Smooth muscle cell (in vitro differentiated cells): ENCODE results near the gene CLHC1. TPM values are rescaled to one million over a fixed set of nuclear protein-coding genes. Genes with fewer than 3 reads are reported as not detected.

Experiments used
- DNase-seq: peaks from one replicate; lab custom pipeline; 2025; ENCODE audit not compliant: unreplicated experiment; lab: John Stamatoyannopoulos, UW
- H2AFZ ChIP-seq: fragments of 200-600 bp; sonication (generic); 2 replicates; pipeline ENCODE4 v1.6.0; 2016; ENCODE audit warnings: antibody characterized with exemption, low read depth, mild to moderate bottlenecking
- H3F3A ChIP-seq: fragments of 200-600 bp; sonication (generic); 2 replicates; pipeline ENCODE4 v1.6.0; 2017; ENCODE audit warnings: antibody characterized with exemption, low read depth
- H3K27ac ChIP-seq: fragments of 200-600 bp; sonication (generic); 2 replicates; pipeline ENCODE4 v1.5.1; 2016; ENCODE audit warnings: low read depth, mild to moderate bottlenecking
- H3K27me3 ChIP-seq: fragments of 200-600 bp; sonication (generic); 2 replicates; pipeline ENCODE4 v1.6.1; 2016; ENCODE audit warnings: low read depth, mild to moderate bottlenecking
- H3K36me3 ChIP-seq: fragments of 200-600 bp; sonication (generic); 2 replicates; pipeline ENCODE4 v1.5.1; 2016; ENCODE audit warnings: low read depth
- H3K4me1 ChIP-seq: fragments of 200-600 bp; sonication (generic); 2 replicates; pipeline ENCODE4 v1.5.1; 2016; ENCODE audit warnings: low read depth
- H3K4me2 ChIP-seq: fragments of 200-600 bp; sonication (generic); 2 replicates; pipeline ENCODE4 v1.6.0; 2016; ENCODE audit warnings: mild to moderate bottlenecking
- H3K4me3 ChIP-seq: fragments of 200-600 bp; sonication (generic); 2 replicates; pipeline ENCODE4 v1.5.1; 2016; ENCODE audit warnings: mild to moderate bottlenecking
- H3K79me2 ChIP-seq: fragments of 200-600 bp; sonication (generic); 2 replicates; pipeline ENCODE4 v1.6.0; 2016; ENCODE audit warnings: low read depth, mild to moderate bottlenecking
- H3K9ac ChIP-seq: fragments of 200-600 bp; sonication (generic); 2 replicates; pipeline ENCODE4 v1.6.0; 2016; ENCODE audit warnings: low read depth
- H3K9me3 ChIP-seq: fragments of 200-600 bp; sonication (generic); replicated peaks from 2 replicates; pipeline ENCODE4 v1.5.1; 2016; ENCODE audit warnings: low read depth
- H4K20me1 ChIP-seq: fragments of 200-600 bp; sonication (generic); 2 replicates; pipeline ENCODE4 v1.6.0; 2016; ENCODE audit warnings: low read depth
- CTCF ChIP-seq: fragments of 200-600 bp; sonication (generic); IDR thresholded peaks from 2 replicates; pipeline ENCODE4 v1.5.1; 2017; ENCODE audit warnings: borderline replicate concordance, mild to moderate bottlenecking, antibody characterized with exemption; ENCODE audit not compliant: insufficient read depth, poor library complexity, severe bottlenecking
- WGBS: methylation state at CpG from one replicate; pipeline ENCODE4 v1.1.7; 2016; ENCODE audit warnings: low lambda C conversion rate; 5-methylcytosine and 5-hydroxymethylcytosine counted together
- polyA plus RNA-seq: library from polyadenylated mRNA; unstranded; fragments of >200 nt; fragmentation: Nextera tagmentation; extraction: Ambion mirVana; gene quantifications from 2 replicates; pipeline ENCODE4 v1.2.1, GENCODE V29; 2016
- total RNA-seq: library from RNA; depleted of rRNA; stranded (reverse); fragments of >200 nt; gene quantifications from 2 replicates; pipeline ENCODE4 v1.2.3, GENCODE V29; 2014

CLHC1 gene
- total and polyA plus RNA-seq, 2 experiments from 2014 or later, result 10.0 to 14.4 TPM

- H3K9me3 ChIP-seq, result no peaks in the 10 kb centered on the region
- peak overlapping the region; percentile 29 for H3K27ac ChIP-seq
- DNase-seq, result no peak
- peaks cover 19% of the 10 kb centered on the region for H3K36me3 ChIP-seq
- WGBS, result 96% methylated on average over 2 of the region's 2 CpGs
- no peak overlapping the region for H3K4me2 ChIP-seq
- no peaks in the 10 kb centered on the region for H3K27me3 ChIP-seq
- H4K20me1 ChIP-seq, result peaks cover 28% of the 10 kb centered on the region
- peaks cover 14% of the 10 kb centered on the region for H3K4me1 ChIP-seq
- H3K9ac ChIP-seq, result no peak overlapping the region
- no peak overlapping the region for H2AFZ ChIP-seq
- no peak overlapping the region for H3K4me3 ChIP-seq
- H3K79me2 ChIP-seq, result peaks cover 19% of the 10 kb centered on the region
- peaks cover 53% of the 10 kb centered on the region for H3F3A ChIP-seq
- TF ChIP-seq CTCF, result no peak
These were observed 5.0 kb upstream of the CLHC1 start for GRCh38 chr2:55236992-55237543.

GRCh38 chr2:55235724-55236538 lies 3.8 kb upstream of the CLHC1 start:
- Histone ChIP-seq H3K27me3 (no peaks in the 10 kb centered on the region), H3K9ac (no peak overlapping the region), H3K27ac (peak overlapping the region; percentile 99), H4K20me1 (peaks cover 28% of the 10 kb centered on the region), H2AFZ (no peak overlapping the region), H3K36me3 (peaks cover 19% of the 10 kb centered on the region), H3K9me3 (no peaks in the 10 kb centered on the region), H3K4me3 (no peak overlapping the region), H3F3A (peaks cover 53% of the 10 kb centered on the region), H3K4me2 (no peak overlapping the region), H3K4me1 (peaks cover 19% of the 10 kb centered on the region), H3K79me2 (peaks cover 27% of the 10 kb centered on the region)
- no peak for TF ChIP-seq CTCF
- 96% methylated on average over 3 of the region's 3 CpGs for WGBS
- no peak for DNase-seq

DNA sequence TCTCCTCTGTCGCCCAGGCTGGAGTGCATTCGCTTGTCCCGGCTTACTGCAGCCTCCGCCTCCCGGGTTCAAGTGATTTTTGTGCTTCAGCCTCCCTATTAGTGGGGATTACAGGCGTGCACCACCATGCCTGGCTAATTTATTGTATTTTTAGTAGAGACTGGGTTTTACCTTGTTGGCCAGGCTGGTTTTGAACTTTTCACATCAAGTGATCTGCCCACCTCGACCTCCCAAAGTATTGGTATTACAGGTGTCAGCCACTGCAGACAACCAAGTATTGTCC lies 1.5 kb upstream of the CLHC1 start:
- peak overlapping the region; percentile 99 for H3K9ac ChIP-seq
- no peaks in the 10 kb centered on the region for H3K9me3 ChIP-seq
- peaks cover 19% of the 10 kb centered on the region for H3K4me1 ChIP-seq
- DNase-seq, result no peak
- H3K79me2 ChIP-seq, result peaks cover 46% of the 10 kb centered on the region
- peak overlapping the region; percentile 98 for H3K4me2 ChIP-seq
- no peaks in the 10 kb centered on the region for H3K27me3 ChIP-seq
- peak overlapping the region; percentile 79 for H3K4me3 ChIP-seq
- TF ChIP-seq CTCF, result no peak
- no peak overlapping the region for H2AFZ ChIP-seq
- H3F3A ChIP-seq, result peaks cover 47% of the 10 kb centered on the region
- peaks cover 19% of the 10 kb centered on the region for H3K36me3 ChIP-seq
- peak overlapping the region; percentile 99 for H3K27ac ChIP-seq
- peaks cover 28% of the 10 kb centered on the region for H4K20me1 ChIP-seq
- 71% methylated on average over 7 of the region's 7 CpGs for WGBS
